ENCODE data around the gene ADGRL1.

Gene ADGRL1

DNA sequence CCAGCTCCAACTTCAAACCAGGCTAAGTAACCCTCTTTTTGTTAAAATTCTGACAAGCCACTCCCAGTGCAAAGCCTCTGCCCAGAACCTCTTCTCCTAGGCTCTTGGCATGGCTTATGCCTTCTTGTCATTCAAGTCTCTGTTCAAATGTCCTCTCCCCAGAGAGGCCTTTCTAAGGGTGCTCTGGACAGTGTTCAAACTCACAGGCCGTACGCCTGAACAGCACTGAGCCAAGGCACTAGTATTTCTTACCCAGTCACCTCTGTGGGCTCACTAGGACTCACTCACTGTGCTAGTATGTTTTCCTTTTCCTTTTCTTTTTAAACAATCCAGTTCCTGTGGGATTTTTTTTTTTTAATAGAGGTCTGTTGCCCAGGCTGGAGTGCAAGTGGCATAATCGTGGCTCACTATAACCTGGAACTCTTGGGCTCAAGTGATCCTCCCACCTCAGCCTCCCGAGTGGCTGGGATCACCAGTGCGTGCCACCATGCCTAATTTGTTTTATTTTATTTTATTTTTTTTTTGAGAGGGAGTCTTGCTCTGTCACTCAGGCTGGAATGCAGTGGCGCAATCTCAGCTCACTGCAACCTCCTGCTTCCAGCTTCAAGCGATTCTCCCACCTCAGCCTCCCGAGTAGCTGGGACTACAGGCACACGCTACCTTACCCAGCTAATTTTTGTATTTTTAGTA is 67.2 kb downstream of the ADGRL1 start:
- TF ChIP-seq ZFX (IDR thresholded peaks at IDR 0.05) = no peak
- TF ChIP-seq, protein P1, sequence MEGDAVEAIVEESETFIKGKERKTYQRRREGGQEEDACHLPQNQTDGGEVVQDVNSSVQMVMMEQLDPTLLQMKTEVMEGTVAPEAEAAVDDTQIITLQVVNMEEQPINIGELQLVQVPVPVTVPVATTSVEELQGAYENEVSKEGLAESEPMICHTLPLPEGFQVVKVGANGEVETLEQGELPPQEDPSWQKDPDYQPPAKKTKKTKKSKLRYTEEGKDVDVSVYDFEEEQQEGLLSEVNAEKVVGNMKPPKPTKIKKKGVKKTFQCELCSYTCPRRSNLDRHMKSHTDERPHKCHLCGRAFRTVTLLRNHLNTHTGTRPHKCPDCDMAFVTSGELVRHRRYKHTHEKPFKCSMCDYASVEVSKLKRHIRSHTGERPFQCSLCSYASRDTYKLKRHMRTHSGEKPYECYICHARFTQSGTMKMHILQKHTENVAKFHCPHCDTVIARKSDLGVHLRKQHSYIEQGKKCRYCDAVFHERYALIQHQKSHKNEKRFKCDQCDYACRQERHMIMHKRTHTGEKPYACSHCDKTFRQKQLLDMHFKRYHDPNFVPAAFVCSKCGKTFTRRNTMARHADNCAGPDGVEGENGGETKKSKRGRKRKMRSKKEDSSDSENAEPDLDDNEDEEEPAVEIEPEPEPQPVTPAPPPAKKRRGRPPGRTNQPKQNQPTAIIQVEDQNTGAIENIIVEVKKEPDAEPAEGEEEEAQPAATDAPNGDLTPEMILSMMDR (conservative IDR thresholded peaks at IDR 0.05) = no peak
- H3K27ac ChIP-seq = no peak overlapping the region

DNA sequence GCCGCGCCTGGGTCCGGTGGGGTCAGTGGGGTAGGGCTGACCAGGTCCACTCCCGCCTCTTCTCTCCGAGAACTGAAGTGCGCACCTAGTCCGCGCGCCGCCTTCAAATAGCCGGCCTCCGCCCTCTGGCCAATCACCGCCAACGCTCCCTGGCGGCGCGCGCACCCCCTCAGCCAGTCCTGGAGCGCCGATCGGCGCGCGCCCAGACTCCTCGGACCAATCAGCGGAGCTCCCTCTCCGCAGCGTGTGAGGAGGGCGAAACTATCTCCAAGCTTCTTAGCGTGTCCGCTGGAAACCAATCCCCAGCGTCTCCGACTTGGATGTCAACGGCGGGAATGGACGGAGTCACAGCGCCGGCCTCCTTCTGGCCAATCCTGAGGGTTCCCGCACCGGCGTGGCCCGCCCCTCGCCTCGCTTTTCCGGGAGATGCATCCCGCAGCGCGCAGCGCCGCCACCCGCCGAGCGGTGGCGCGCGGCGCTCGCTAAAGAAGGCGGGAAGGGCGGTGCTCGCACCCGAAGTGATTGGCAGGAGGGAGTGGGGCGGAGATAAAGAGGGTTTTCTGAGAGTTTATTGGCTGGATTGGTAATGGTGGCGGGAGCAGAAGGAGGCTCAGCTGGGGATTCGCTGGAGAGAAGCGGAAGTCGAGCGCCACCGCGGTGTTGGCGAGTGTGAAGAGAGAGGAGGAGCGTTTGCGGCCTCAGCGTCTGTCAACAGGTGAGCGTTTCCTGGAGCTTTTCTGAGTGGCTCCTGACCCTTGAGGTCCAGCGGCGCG is 69.3 kb downstream of the ADGRL1 start, which contains the start of gene ASF1B:
TSS of gene ASF1B (minus strand) at position 81 of the 773 bp plus-strand sequence. CDS start 133 bp downstream, outside the sequence.
- H3K27ac ChIP-seq = peak within 1 kb of the TSS; percentile 86
- TF ChIP-seq ZFX (IDR thresholded peaks at IDR 0.05) = no peak
- TF ChIP-seq, protein P1 (conservative IDR thresholded peaks at IDR 0.05) = peak; percentile 99

- TF ChIP-seq ZFX (IDR thresholded peaks at IDR 0.05) = peak; percentile 30; the same call in 1 of the 2 replicates
- TF ChIP-seq, protein P1 (conservative IDR thresholded peaks at IDR 0.05) = no peak
- H3K27ac ChIP-seq = peak overlapping the region; percentile 84
Observed at GRCh38 chr19:14135985-14136508, 69.9 kb downstream of the ADGRL1 start.

DNA sequence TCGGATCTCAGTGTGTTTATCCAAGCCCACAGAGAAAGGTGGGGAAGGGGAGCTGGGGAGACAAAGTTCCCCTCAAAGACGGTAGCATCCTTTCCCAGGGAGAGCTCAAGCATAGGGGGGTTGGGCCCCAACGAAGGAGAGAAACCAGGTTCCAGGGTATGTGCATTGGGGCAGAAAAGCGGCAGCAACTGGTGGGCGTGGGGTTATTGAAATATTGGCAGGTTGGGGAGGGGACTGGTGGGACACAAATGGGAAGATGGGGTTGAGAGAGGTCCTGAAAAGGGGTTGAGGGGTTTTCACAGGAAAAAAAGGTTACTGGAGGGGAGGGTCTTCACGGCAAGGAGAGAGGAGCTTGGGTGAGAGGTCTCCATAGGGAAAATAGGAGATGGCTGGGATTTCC is 70.6 kb downstream of the ADGRL1 start:
- H3K27ac ChIP-seq = peak overlapping the region; percentile 84
- no peak for TF ChIP-seq ZFX (IDR thresholded peaks at IDR 0.05)
- TF ChIP-seq, protein P1 (conservative IDR thresholded peaks at IDR 0.05) = no peak

GRCh38 chr19:14127929-14128509 is 78.0 kb downstream of the ADGRL1 start:
- no peak overlapping the region for H3K27ac ChIP-seq

GRCh38 chr19:14127176-14127575 is 78.8 kb downstream of the ADGRL1 start:
- H3K27ac ChIP-seq = no peak overlapping the region
- TF ChIP-seq, protein P1 (conservative IDR thresholded peaks at IDR 0.05) = no peak
- TF ChIP-seq ZFX (IDR thresholded peaks at IDR 0.05) = no peak

More at GRCh38 chr19:14127929-14128509, 78.0 kb downstream of the ADGRL1 start:
- TF ChIP-seq, protein P1 (conservative IDR thresholded peaks at IDR 0.05) = no peak
- no peak for TF ChIP-seq ZFX (IDR thresholded peaks at IDR 0.05)
